GM11168 (cell line): ENCODE data around the gene CDK5RAP3.
"Not testable (repeated sequence)": the region's sequence is repeated elsewhere in the genome, so short reads cannot be mapped to it uniquely, and the experiment has no call there.

Experiments
- in situ Hi-C: fragments of 300-500 bp; cut with MboI; formaldehyde crosslinking; loops from one replicate; pipeline ENCODE4 v1.12.0; 2022; ENCODE audit warnings: low sequenced_read_pairs; ENCODE audit not compliant: unreplicated experiment

CDK5RAP3 gene

GRCh38 chr17:47973541-47973940, 2.6 kb downstream of the CDK5RAP3 start:
- in situ Hi-C loops: no loop called here

- in situ Hi-C loops: loop anchor here (5.0 kb wide), 1 partner anchor 37 kb away; no protein-coding TSS in a partner anchor
Measured at GRCh38 chr17:47975189-47975822, 4.4 kb downstream of the CDK5RAP3 start.

- in situ Hi-C loops: loop anchor here (5.0 kb wide), 1 partner anchor 36 kb away; no protein-coding TSS in a partner anchor
Measured at GRCh38 chr17:47975823-47976205, 4.9 kb downstream of the CDK5RAP3 start.

- in situ Hi-C loops: loop anchor here (5.0 kb wide), 1 partner anchor 34 kb away; no protein-coding TSS in a partner anchor
Measured at GRCh38 chr17:47978324-47978723, 7.4 kb downstream of the CDK5RAP3 start.

- in situ Hi-C loops: no loop called here
Measured at GRCh38 chr17:47980541-47980940, 9.6 kb downstream of the CDK5RAP3 start.

GRCh38 chr17:47981462-47981861, 10.5 kb downstream of the CDK5RAP3 start:
- in situ Hi-C loops: no loop called here

GRCh38 chr17:47982091-47982617, 11.2 kb downstream of the CDK5RAP3 start:
- in situ Hi-C loops: no loop called here

GRCh38 chr17:47982645-47983390, 11.9 kb downstream of the CDK5RAP3 start:
- in situ Hi-C loops: no loop called here

GRCh38 chr17:47983492-47984223, 12.7 kb downstream of the CDK5RAP3 start:
- in situ Hi-C loops: no loop called here

GRCh38 chr17:47986520-47986919, 15.6 kb downstream of the CDK5RAP3 start:
- in situ Hi-C loops: no loop called here

GRCh38 chr17:47987240-47987835, 16.4 kb downstream of the CDK5RAP3 start:
- in situ Hi-C loops: no loop called here

GRCh38 chr17:47988445-47988844, 17.5 kb downstream of the CDK5RAP3 start:
- in situ Hi-C loops: not testable (repeated sequence)

GRCh38 chr17:47989159-47989558, 18.2 kb downstream of the CDK5RAP3 start:
- in situ Hi-C loops: no loop called here

GRCh38 chr17:47989700-47990099, 18.8 kb downstream of the CDK5RAP3 start:
- in situ Hi-C loops: no loop called here

- in situ Hi-C loops: no loop called here
Measured at GRCh38 chr17:47990962-47991731, 20.2 kb downstream of the CDK5RAP3 start.

GRCh38 chr17:47992216-47992615, 21.3 kb downstream of the CDK5RAP3 start:
- in situ Hi-C loops: no loop called here

- in situ Hi-C loops: no loop called here
Measured at GRCh38 chr17:47993031-47993564, 22.2 kb downstream of the CDK5RAP3 start.

- in situ Hi-C loops: no loop called here
Measured at GRCh38 chr17:47993964-47994363, 23.1 kb downstream of the CDK5RAP3 start.

GRCh38 chr17:47994724-47995123, 23.8 kb downstream of the CDK5RAP3 start:
- in situ Hi-C loops: no loop called here
